BLaER1 treated with 17β-estradiol and CSF1 and Interleukin-3, amounts not matched to agents 10 nM and 100 nM (cell line): ENCODE data around the gene MAP2K6.

Experiments
- H3K27ac ChIP-seq, 11 experiments: shearing (Covaris generic); formaldehyde crosslinking; 2 replicates each; pipeline ENCODE4 v1.8.1; 2022
- H3K27me3 ChIP-seq, 11 experiments: shearing (Covaris generic); formaldehyde crosslinking; 2 replicates each; pipeline ENCODE4 v1.8.1; 2022
- H3K36me3 ChIP-seq, 11 experiments: shearing (Covaris generic); formaldehyde crosslinking; 2 replicates each; pipeline ENCODE4 v1.8.1; 2022
- H3K4me1 ChIP-seq, 10 experiments: shearing (Covaris generic); formaldehyde crosslinking; 2 replicates each; pipeline ENCODE4 v1.8.1; 2022
- H3K4me2 ChIP-seq, 11 experiments: shearing (Covaris generic); formaldehyde crosslinking; 2 replicates each; pipeline ENCODE4 v1.8.1; 2022
- H3K4me3 ChIP-seq, 10 experiments: shearing (Covaris generic); formaldehyde crosslinking; 2 replicates each; pipeline ENCODE4 v1.8.1; 2022
- H3K9ac ChIP-seq, 11 experiments: shearing (Covaris generic); formaldehyde crosslinking; 2 replicates each; pipeline ENCODE4 v1.8.1; 2022
- H3K9me3 ChIP-seq, 11 experiments: shearing (Covaris generic); formaldehyde crosslinking; replicated peaks in 1 of 11; 2 replicates each; pipeline ENCODE4 v1.8.1; 2022
- H4K20me1 ChIP-seq, 11 experiments: shearing (Covaris generic); formaldehyde crosslinking; 2 replicates each; pipeline ENCODE4 v1.8.1; 2022
- Cebpa-rat ChIP-seq, 11 experiments: shearing (Covaris generic); IDR thresholded peaks; 2 replicates each; pipeline ENCODE4 v1.8.1; 2022

The MAP2K6 gene

GRCh38 chr17:69581061-69581961 lies 166.8 kb downstream of the MAP2K6 start:
- Histone ChIP-seq H3K4me3 (peak overlapping the region; percentile 38 to 67 (median 48)), H3K27ac (peak overlapping the region in 9 of 11 experiments; percentile 30 to 89 (median 71); a peak in 19 of 22 replicates), H3K36me3 (peaks cover 0 to 12% (median 0%) of the 10 kb centered on the region in 11 experiments; a peak in 2 of 22 replicates), H3K9ac (peak overlapping the region; percentile 13 to 74 (median 58); a peak in 19 of 22 replicates), H4K20me1 (no peaks in the 10 kb centered on the region; a peak in 1 of 22 replicates), H3K27me3 (no peaks in the 10 kb centered on the region), H3K9me3 (peaks cover 12 to 27% (median 15%) of the 10 kb centered on the region in 11 experiments; a peak in 18 of 22 replicates), H3K4me2 (peak overlapping the region; percentile 81 to 99 (median 89)), H3K4me1 (peaks cover 16 to 85% (median 71%) of the 10 kb centered on the region in 10 experiments)
- TF ChIP-seq Cebpa-rat (IDR thresholded peaks at IDR 0.05) = peak in 4 of 11 experiments; percentile 46 to 91 (median 50); a peak in 6 of 22 replicates

- Histone ChIP-seq H3K27me3 (no peaks in the 10 kb centered on the region), H3K4me3 (no peak overlapping the region), H3K36me3 (peaks cover 0 to 12% (median 0%) of the 10 kb centered on the region in 11 experiments; a peak in 2 of 22 replicates), H3K4me2 (no peak overlapping the region), H3K9me3 (peaks cover 23 to 66% (median 39%) of the 10 kb centered on the region in 11 experiments; a peak in 20 of 22 replicates), H3K4me1 (peaks cover 0 to 16% (median 9%) of the 10 kb centered on the region in 10 experiments; a peak in 16 of 20 replicates), H3K27ac (no peak overlapping the region), H4K20me1 (no peaks in the 10 kb centered on the region), H3K9ac (no peak overlapping the region)
- TF ChIP-seq Cebpa-rat (IDR thresholded peaks at IDR 0.05) = no peak
Measured at GRCh38 chr17:69588316-69588715, 173.8 kb downstream of the MAP2K6 start.

GRCh38 chr17:69588827-69589239 lies 174.3 kb downstream of the MAP2K6 start:
- no peak for TF ChIP-seq Cebpa-rat (IDR thresholded peaks at IDR 0.05)
- H4K20me1 ChIP-seq = no peaks in the 10 kb centered on the region
- no peak overlapping the region for H3K4me3 ChIP-seq
- no peak overlapping the region for H3K4me2 ChIP-seq
- H3K9ac ChIP-seq = no peak overlapping the region
- H3K27ac ChIP-seq = no peak overlapping the region
- peaks cover 23 to 68% (median 39%) of the 10 kb centered on the region in 11 experiments; a peak in 20 of 22 replicates for H3K9me3 ChIP-seq
- no peaks in the 10 kb centered on the region for H3K27me3 ChIP-seq
- peaks cover 0 to 13% (median 5%) of the 10 kb centered on the region in 10 experiments; a peak in 12 of 20 replicates for H3K4me1 ChIP-seq
- peaks cover 0 to 12% (median 0%) of the 10 kb centered on the region in 11 experiments; a peak in 2 of 22 replicates for H3K36me3 ChIP-seq

- no peak for TF ChIP-seq Cebpa-rat (IDR thresholded peaks at IDR 0.05)
- H3K27ac ChIP-seq = no peak overlapping the region
- H3K36me3 ChIP-seq = peaks cover 0 to 7% (median 0%) of the 10 kb centered on the region in 11 experiments; a peak in 2 of 22 replicates
- peaks cover 15 to 66% (median 38%) of the 10 kb centered on the region in 11 experiments; a peak in 20 of 22 replicates for H3K9me3 ChIP-seq
- no peak overlapping the region for H3K9ac ChIP-seq
- peaks cover 0 to 13% (median 4%) of the 10 kb centered on the region in 10 experiments; a peak in 5 of 20 replicates for H3K4me1 ChIP-seq
- H3K4me2 ChIP-seq = no peak overlapping the region
- no peaks in the 10 kb centered on the region for H4K20me1 ChIP-seq
- no peaks in the 10 kb centered on the region for H3K27me3 ChIP-seq
- no peak overlapping the region for H3K4me3 ChIP-seq
Measured at GRCh38 chr17:69590671-69591070, 176.2 kb downstream of the MAP2K6 start.

GRCh38 chr17:69592692-69593350 lies 178.3 kb downstream of the MAP2K6 start:
- H4K20me1 ChIP-seq = no peaks in the 10 kb centered on the region
- TF ChIP-seq Cebpa-rat (IDR thresholded peaks at IDR 0.05) = no peak
- peaks cover under 1 to 15% (median 4%) of the 10 kb centered on the region in 10 experiments; a peak in 10 of 20 replicates for H3K4me1 ChIP-seq
- no peak overlapping the region for H3K4me2 ChIP-seq
- peaks cover 11 to 57% (median 32%) of the 10 kb centered on the region in 11 experiments; a peak in 19 of 22 replicates for H3K9me3 ChIP-seq
- no peaks in the 10 kb centered on the region for H3K27me3 ChIP-seq
- H3K9ac ChIP-seq = no peak overlapping the region
- H3K4me3 ChIP-seq = no peak overlapping the region
- no peak overlapping the region for H3K27ac ChIP-seq
- no peaks in the 10 kb centered on the region; a peak in 1 of 22 replicates for H3K36me3 ChIP-seq

- Histone ChIP-seq H3K4me2 (no peak overlapping the region), H3K4me3 (no peak overlapping the region), H3K27ac (no peak overlapping the region), H3K9ac (no peak overlapping the region), H3K4me1 (peaks cover 4 to 19% (median 8%) of the 10 kb centered on the region in 10 experiments; a peak in 12 of 20 replicates), H4K20me1 (no peaks in the 10 kb centered on the region), H3K9me3 (peaks cover 11 to 57% (median 32%) of the 10 kb centered on the region in 11 experiments; a peak in 19 of 22 replicates), H3K27me3 (no peaks in the 10 kb centered on the region), H3K36me3 (no peaks in the 10 kb centered on the region; a peak in 1 of 22 replicates)
- no peak for TF ChIP-seq Cebpa-rat (IDR thresholded peaks at IDR 0.05)
Measured at GRCh38 chr17:69593351-69593715, 178.8 kb downstream of the MAP2K6 start.

- H3K27ac ChIP-seq = no peak overlapping the region
- H3K27me3 ChIP-seq = no peaks in the 10 kb centered on the region
- peak overlapping the region in 2 of 11 experiments; percentile 4 to 25; a peak in 1 of 22 replicates for H3K4me2 ChIP-seq
- TF ChIP-seq Cebpa-rat (IDR thresholded peaks at IDR 0.05) = no peak
- no peak overlapping the region for H3K4me3 ChIP-seq
- peaks cover 11 to 57% (median 32%) of the 10 kb centered on the region in 11 experiments; a peak in 19 of 22 replicates for H3K9me3 ChIP-seq
- no peaks in the 10 kb centered on the region for H4K20me1 ChIP-seq
- H3K4me1 ChIP-seq = peaks cover 4 to 20% (median 9%) of the 10 kb centered on the region in 10 experiments; a peak in 12 of 20 replicates
- no peaks in the 10 kb centered on the region; a peak in 1 of 22 replicates for H3K36me3 ChIP-seq
- no peak overlapping the region for H3K9ac ChIP-seq
Measured at GRCh38 chr17:69593716-69594115, 179.2 kb downstream of the MAP2K6 start.

GRCh38 chr17:69594641-69595040 lies 180.1 kb downstream of the MAP2K6 start:
- H3K27me3 ChIP-seq = no peaks in the 10 kb centered on the region; a peak in 1 of 22 replicates
- H3K9me3 ChIP-seq = peaks cover 10 to 56% (median 33%) of the 10 kb centered on the region in 11 experiments; a peak in 19 of 22 replicates
- H3K36me3 ChIP-seq = no peaks in the 10 kb centered on the region; a peak in 1 of 22 replicates
- TF ChIP-seq Cebpa-rat (IDR thresholded peaks at IDR 0.05) = no peak
- H3K27ac ChIP-seq = no peak overlapping the region
- H3K9ac ChIP-seq = no peak overlapping the region
- H3K4me1 ChIP-seq = peaks cover 4 to 20% (median 9%) of the 10 kb centered on the region in 10 experiments; a peak in 12 of 20 replicates
- no peaks in the 10 kb centered on the region for H4K20me1 ChIP-seq
- H3K4me3 ChIP-seq = no peak overlapping the region
- peak overlapping the region in 5 of 11 experiments; percentile 1 to 45 (median 15); a peak in 5 of 22 replicates for H3K4me2 ChIP-seq
